ENCODE measurements around the gene UHRF1. TPM values are rescaled to one million over a fixed set of nuclear protein-coding genes. Genes with fewer than 3 reads are reported as not detected.

Gene UHRF1
- total and polyA plus RNA-seq, 2 of the 13 experiments (the other 11 are each of a cell fraction or from before 2014, with no cell fraction given), result 6.8 to 78.4 TPM

GRCh38 chr19:4870025-4870700, 39.1 kb upstream of the UHRF1 start (continued):
- TF ChIP-seq, protein P1, sequence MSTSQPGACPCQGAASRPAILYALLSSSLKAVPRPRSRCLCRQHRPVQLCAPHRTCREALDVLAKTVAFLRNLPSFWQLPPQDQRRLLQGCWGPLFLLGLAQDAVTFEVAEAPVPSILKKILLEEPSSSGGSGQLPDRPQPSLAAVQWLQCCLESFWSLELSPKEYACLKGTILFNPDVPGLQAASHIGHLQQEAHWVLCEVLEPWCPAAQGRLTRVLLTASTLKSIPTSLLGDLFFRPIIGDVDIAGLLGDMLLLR (CRISPR knock-in tag; IDR thresholded peaks at IDR 0.05), result no peak
- no peak for TF ChIP-seq ATAD3A (CRISPR knock-in tag; IDR thresholded peaks at IDR 0.05)
- peak; percentile 54; the same call in 1 of the 2 replicates for TF ChIP-seq DMAP1 (CRISPR knock-in tag; IDR thresholded peaks at IDR 0.05)
- no peak for TF ChIP-seq GPBP1L1 (CRISPR knock-in tag; IDR thresholded peaks at IDR 0.05)
- TF ChIP-seq ZBED4 (CRISPR knock-in tag; IDR thresholded peaks at IDR 0.05; ENCODE audit: borderline replicate concordance), result no peak
- TF ChIP-seq SNAPC5 (CRISPR knock-in tag; IDR thresholded peaks at IDR 0.05; ENCODE audit: borderline replicate concordance), result no peak
- TF ChIP-seq CENPX (CRISPR knock-in tag; IDR thresholded peaks at IDR 0.05), result no peak
- TF ChIP-seq ZSCAN25 (CRISPR knock-in tag; IDR thresholded peaks at IDR 0.05), result peak; percentile 73; the same call in 1 of the 2 replicates
- TF ChIP-seq, protein P2, sequence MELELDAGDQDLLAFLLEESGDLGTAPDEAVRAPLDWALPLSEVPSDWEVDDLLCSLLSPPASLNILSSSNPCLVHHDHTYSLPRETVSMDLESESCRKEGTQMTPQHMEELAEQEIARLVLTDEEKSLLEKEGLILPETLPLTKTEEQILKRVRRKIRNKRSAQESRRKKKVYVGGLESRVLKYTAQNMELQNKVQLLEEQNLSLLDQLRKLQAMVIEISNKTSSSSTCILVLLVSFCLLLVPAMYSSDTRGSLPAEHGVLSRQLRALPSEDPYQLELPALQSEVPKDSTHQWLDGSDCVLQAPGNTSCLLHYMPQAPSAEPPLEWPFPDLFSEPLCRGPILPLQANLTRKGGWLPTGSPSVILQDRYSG (CRISPR knock-in tag; IDR thresholded peaks at IDR 0.05), result no peak
- no peak; the same call in 1 of the 2 replicates for TF ChIP-seq ZBTB42 (CRISPR knock-in tag; IDR thresholded peaks at IDR 0.05)
- TF ChIP-seq KMT2B (CRISPR knock-in tag; IDR thresholded peaks at IDR 0.05), result peak; percentile 22; the same call in 1 of the 2 replicates
- no peak for TF ChIP-seq ZNF597 (CRISPR knock-in tag; IDR thresholded peaks at IDR 0.05)
- TF ChIP-seq PLRG1 (conservative IDR thresholded peaks at IDR 0.05), result no peak
- no peak for TF ChIP-seq CEBPB (IDR thresholded peaks at IDR 0.05; ENCODE audit: borderline replicate concordance, low read depth, low read length)
- TF ChIP-seq TARDBP (CRISPR knock-in tag; IDR thresholded peaks at IDR 0.05), result peak; percentile 75; the same call in 1 of the 2 replicates
- no peak for TF ChIP-seq PPARG (CRISPR knock-in tag; conservative IDR thresholded peaks at IDR 0.05)
- no peak for TF ChIP-seq TFE3 (CRISPR knock-in tag; IDR thresholded peaks at IDR 0.05)
- peak; percentile 98 for TF ChIP-seq ZNF543 (CRISPR knock-in tag; IDR thresholded peaks at IDR 0.05)
- TF ChIP-seq ZNF432 (CRISPR knock-in tag; IDR thresholded peaks at IDR 0.05; ENCODE audit: borderline replicate concordance), result no peak
